Measurements from ENCODE around the gene SOX12. TPM values are rescaled to one million over a fixed set of nuclear protein-coding genes. Genes with fewer than 3 reads are reported as not detected.
A peak's percentile ranks its signal among the peaks of the same experiment; 100 is the strongest.
"Not testable (repeated sequence)": the region's sequence is repeated elsewhere in the genome, so short reads cannot be mapped to it uniquely, and the experiment has no call there.

The SOX12 gene
- total RNA-seq, 1 experiment from 2014 or later, result 3.1 TPM

DNA sequence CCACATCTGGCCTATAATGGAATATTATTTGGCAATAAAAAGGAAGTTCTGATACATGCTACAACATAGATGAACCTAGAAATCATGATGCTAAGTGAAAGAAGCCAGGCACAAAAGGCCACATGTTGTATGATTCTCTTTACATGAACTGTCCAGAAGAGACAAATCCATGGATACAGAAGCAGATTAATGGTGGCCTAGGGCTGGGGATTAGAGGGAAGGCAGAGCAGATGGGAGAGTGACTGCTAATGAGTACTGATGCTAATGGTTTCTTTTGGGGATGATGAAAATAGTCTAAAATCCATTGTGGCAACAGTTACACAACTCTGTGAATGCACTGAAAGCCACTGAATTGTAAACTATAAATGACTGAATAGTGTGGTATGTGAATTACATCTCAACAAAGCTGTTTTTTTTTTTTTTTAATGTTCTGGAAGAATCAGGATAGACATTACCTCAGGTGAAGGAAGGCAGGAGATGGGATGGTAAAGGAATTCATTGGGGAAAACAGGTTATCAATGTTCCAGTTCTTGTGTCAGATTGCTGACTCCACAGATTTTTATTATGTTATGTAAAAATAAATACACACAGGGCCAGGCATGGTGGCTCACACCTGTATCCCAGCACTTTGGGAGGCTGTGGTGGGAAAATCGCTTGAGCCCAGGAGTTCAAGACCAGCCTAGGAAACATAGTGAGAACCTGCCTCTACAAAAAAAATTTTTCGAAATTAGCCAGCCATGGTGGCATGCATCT, 8.9 kb upstream of the SOX12 start:
- no peak for DNase-seq
- Histone ChIP-seq H3K36me3 (no peaks in the 10 kb centered on the region), H3K27me3 (no peaks in the 10 kb centered on the region), H3K9me3 (no peaks in the 10 kb centered on the region), H3K4me3 (no peak overlapping the region)

- H3K4me3 ChIP-seq, result peak overlapping the region; percentile 57
- peaks cover 5% of the 10 kb centered on the region for H3K36me3 ChIP-seq
- peak; percentile 91 for DNase-seq
- no peaks in the 10 kb centered on the region for H3K9me3 ChIP-seq
- H3K27me3 ChIP-seq, result no peaks in the 10 kb centered on the region
Observed at GRCh38 chr20:324177-325044, 941 bp upstream of the SOX12 start.

- H3K4me3 ChIP-seq, result peak overlapping the region; percentile 70
- peak; percentile 48 for DNase-seq
- no peaks in the 10 kb centered on the region for H3K9me3 ChIP-seq
- peaks cover 8% of the 10 kb centered on the region for H3K36me3 ChIP-seq
- no peaks in the 10 kb centered on the region for H3K27me3 ChIP-seq
Observed at GRCh38 chr20:325889-326644, 715 bp downstream of the SOX12 start.

DNA sequence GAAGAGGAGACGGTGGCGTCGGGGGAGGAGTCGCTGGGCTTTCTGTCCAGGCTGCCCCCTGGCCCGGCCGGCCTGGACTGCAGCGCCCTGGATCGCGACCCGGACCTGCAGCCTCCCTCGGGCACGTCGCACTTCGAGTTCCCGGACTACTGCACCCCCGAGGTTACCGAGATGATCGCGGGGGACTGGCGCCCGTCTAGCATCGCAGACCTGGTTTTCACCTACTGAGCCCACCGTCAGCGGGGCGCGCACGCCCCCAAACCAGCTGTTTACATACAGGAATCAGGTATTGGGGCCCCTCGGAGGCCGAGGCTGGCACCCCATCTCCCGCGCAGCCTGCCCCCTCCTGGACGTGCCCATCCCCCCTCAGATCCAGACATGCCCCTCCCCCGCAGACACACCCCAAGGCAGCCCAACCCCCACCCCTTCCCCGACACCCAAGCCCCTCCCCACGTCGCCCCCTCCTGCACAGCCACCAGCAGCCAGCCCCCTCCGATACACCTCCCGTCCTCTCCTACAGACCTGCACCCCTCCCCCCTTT, 1.4 kb downstream of the SOX12 start:
- Histone ChIP-seq H3K36me3 (peaks cover 8% of the 10 kb centered on the region), H3K4me3 (peak overlapping the region; percentile 70), H3K27me3 (no peaks in the 10 kb centered on the region), H3K9me3 (no peaks in the 10 kb centered on the region)
- peak; percentile 46 for DNase-seq

DNA sequence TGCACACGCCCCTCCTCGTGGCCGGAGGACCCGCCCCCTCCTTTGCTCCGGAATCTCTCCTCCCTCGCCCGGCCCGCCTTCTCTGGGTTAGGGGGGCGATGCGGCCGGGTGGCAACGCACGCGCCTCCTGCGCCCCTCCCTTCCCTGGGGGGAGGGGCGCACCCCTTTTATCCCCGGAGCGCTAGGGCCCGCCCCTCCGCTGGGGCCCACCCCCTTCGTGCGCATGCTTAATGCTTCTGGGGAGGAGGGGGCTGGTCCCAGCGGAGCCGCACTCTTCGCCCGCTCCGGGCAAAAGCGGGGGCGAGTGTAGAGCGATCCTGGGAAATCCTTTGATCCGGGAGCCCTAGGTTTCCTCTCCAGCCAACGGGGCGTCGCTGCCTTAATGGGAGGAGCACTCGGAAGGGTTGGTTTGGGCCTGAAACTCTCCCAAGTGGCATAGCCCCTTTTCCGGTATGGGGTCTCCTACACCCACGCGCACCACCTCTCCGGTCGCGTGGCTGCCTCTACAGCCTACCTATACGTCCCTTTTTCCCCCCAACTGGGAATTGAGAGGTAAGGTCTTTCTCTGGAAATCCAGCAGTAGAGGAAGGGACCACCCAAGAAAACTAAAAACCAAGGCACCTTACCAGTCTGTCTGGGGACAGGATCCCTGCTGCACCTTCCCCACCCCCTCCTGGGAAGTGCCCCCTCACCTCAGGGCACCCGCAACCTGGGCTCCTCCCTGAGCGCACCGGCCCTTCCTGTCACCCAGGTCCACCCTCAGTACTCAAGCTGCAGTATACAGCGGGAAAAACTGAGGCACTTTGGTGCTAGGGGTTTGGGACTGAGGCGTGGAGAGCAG, 2.1 kb downstream of the SOX12 start:
- Histone ChIP-seq H3K4me3 (peak overlapping the region; percentile 70), H3K36me3 (peaks cover 8% of the 10 kb centered on the region), H3K27me3 (no peaks in the 10 kb centered on the region), H3K9me3 (no peaks in the 10 kb centered on the region)
- peak; percentile 86 for DNase-seq

GRCh38 chr20:328027-328974, 2.9 kb downstream of the SOX12 start:
- Histone ChIP-seq H3K36me3 (peaks cover 8% of the 10 kb centered on the region), H3K9me3 (no peaks in the 10 kb centered on the region)
- no peak for DNase-seq

GRCh38 chr20:328975-329695, 3.8 kb downstream of the SOX12 start:
- peaks cover 8% of the 10 kb centered on the region for H3K36me3 ChIP-seq
- no peaks in the 10 kb centered on the region for H3K9me3 ChIP-seq
- DNase-seq, result no peak
- H3K27me3 ChIP-seq, result no peaks in the 10 kb centered on the region
- no peak overlapping the region for H3K4me3 ChIP-seq

More at GRCh38 chr20:328027-328974, 2.9 kb downstream of the SOX12 start:
- H3K4me3 ChIP-seq, result peak overlapping the region; percentile 70
- no peaks in the 10 kb centered on the region for H3K27me3 ChIP-seq

- Histone ChIP-seq H3K36me3 (peaks cover 8% of the 10 kb centered on the region), H3K27me3 (no peaks in the 10 kb centered on the region), H3K9me3 (no peaks in the 10 kb centered on the region), H3K4me3 (no peak overlapping the region)
- no peak for DNase-seq
Observed at GRCh38 chr20:329851-330232, 4.5 kb downstream of the SOX12 start.

DNA sequence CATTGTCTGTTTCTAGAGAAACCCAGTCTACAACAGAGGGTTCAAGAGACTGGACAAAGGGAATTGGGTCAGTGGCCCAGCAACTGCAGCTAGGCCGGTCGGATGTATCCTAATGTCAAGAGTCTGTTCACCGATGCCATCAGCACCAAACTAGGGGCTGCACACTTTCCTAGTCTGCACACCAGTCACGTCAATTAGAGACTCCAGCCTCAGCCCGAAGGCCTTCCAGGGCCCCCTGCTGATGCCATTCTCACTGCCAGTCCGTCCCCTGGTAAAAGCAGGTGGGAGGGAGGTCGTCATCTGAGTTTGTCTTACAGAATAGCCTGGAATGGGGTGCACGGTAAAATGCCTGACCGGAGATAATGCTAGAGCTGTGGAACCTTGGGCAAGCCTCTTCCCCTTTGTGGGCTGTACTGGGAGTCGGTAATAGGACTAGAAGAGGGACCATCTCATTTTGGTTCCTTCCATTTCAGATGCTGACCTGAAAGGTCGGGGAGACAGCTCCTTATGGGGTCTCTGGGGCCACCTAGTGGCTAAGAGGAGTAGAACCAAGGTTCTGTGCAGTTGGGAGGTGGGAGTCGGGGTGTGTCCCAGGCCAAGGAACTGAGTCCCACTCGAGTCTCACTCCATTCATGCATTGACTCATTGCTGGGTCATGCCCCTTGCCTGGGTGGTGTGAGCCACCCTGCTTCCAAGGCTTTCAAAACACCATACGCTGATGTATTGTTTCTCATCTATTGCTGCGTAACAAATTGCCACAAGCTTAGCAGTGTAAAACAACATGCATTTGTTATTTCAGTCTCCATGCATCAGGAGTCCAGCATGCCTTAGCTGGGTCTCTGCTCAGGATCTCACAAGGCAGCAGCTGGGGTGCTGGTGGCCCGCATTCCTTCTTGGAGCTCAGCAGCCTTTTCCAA, 5.1 kb downstream of the SOX12 start:
- DNase-seq, result peak; percentile 44
- Histone ChIP-seq H3K9me3 (no peaks in the 10 kb centered on the region), H3K4me3 (no peak overlapping the region), H3K27me3 (no peaks in the 10 kb centered on the region), H3K36me3 (peaks cover 8% of the 10 kb centered on the region)

DNA sequence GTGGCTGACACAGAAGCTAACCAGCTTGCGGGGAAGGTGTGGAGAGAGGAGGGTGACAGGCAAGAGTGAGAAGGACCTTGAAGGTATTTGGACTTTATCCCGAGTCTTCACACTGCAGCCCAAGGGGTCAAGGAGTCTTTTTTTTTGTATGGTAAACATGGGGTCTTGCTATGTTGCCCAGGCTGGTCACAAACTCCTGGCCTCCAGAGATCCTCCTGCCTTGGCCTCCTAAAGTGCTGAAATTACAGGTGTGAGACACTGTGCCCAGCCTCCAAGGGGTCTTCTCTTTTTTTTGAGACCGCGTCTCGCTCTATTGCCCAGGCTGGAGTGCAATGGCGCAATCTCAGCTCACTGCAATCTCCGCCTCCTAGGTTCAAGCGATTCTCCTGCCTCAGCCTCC, 9.2 kb downstream of the SOX12 start:
- no peaks in the 10 kb centered on the region for H3K9me3 ChIP-seq
- peaks cover 2% of the 10 kb centered on the region; the same call in 1 of the 2 replicates for H3K36me3 ChIP-seq
- H3K27me3 ChIP-seq, result no peaks in the 10 kb centered on the region
- DNase-seq, result no peak
- no peak overlapping the region for H3K4me3 ChIP-seq

DNA sequence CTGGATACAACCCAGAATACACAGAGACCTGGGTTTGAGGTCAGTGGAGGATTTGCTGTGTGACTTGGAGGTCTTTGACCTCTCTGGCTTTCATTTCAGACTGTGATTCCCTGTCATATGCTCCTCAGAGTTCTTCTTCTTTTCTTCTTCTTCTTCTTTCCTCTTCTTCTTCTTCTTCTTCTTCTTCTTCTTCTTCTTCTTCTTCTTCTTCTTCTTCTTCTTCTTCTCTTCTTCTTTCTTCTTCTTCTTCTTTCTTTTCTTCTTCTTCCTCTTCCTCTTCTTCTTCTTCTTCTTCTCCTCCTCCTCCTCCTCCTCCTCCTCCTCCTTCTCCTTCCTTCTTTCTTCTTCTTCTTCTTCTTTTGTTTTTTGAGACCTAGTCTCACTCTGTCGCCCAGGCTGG, 10.7 kb downstream of the SOX12 start:
- not testable (repeated sequence) for DNase-seq, H3K4me3 ChIP-seq, H3K36me3 ChIP-seq, H3K27me3 ChIP-seq, H3K9me3 ChIP-seq

DNA sequence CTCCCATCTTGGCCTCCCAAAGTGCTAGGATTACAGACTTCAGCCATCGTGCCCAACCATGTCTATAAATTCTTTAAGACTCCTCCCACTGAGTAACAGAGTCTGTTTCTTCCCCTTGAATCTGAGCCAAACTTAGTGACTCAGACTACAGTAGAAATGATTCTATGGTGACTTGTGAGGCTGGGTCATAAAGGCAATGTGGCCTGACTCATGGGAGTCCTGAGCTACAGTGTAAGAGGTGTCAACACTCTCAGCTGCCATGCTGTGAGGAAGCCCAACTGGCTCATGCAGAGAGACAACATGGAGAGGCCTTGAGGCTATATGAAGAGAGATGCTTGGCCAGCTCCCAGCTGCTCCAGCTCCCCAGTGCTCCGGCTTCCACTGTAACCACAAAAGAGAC, 16.3 kb downstream of the SOX12 start:
- no peaks in the 10 kb centered on the region for H3K27me3 ChIP-seq
- peak; percentile 73 for DNase-seq

GRCh38 chr20:343107-343506, 17.8 kb downstream of the SOX12 start:
- Histone ChIP-seq H3K9me3 (peaks cover 6% of the 10 kb centered on the region), H3K27me3 (no peaks in the 10 kb centered on the region), H3K4me3 (no peak overlapping the region)

More for the DNA sequence above, 16.3 kb downstream of the SOX12 start:
- peaks cover 6% of the 10 kb centered on the region for H3K9me3 ChIP-seq
- no peak overlapping the region for H3K4me3 ChIP-seq
- no peaks in the 10 kb centered on the region; the same call in 1 of the 2 replicates for H3K36me3 ChIP-seq

More at GRCh38 chr20:343107-343506, 17.8 kb downstream of the SOX12 start:
- DNase-seq, result no peak
- H3K36me3 ChIP-seq, result no peaks in the 10 kb centered on the region; the same call in 1 of the 2 replicates

All from MG63 (cell line).